ENCODE results near the gene PBX3.

GRCh38 chr9:125887172-125887571, 140.0 kb downstream of the PBX3 start:
- TF ChIP-seq ZNF274 (IDR thresholded peaks at IDR 0.05; ENCODE audit: low read depth, low read length), result no peak
- TF ChIP-seq YY1 (IDR thresholded peaks at IDR 0.05; ENCODE audit: insufficient read depth, insufficient read length), result no peak
- TF ChIP-seq SUZ12 (IDR thresholded peaks at IDR 0.05; ENCODE audit: extremely low read depth, insufficient read depth, insufficient read length), result no peak

Data from NT2/D1 (cell line).